Panc1 (cell line): Measurements from ENCODE around the gene FGF9. TPM values are rescaled to one million over a fixed set of nuclear protein-coding genes. Genes with fewer than 3 reads are reported as not detected.

Source experiments
- ATAC-seq: fragments of 200-7000 bp; cut with Tn5 transposase; 2 replicates; pipeline ENCODE4 v1.9.1; 2020; ENCODE audit warnings: mild to moderate bottlenecking, moderate library complexity
- BruUV-seq: library from RNA; stranded (reverse); fragments of 400-500 nt; replicated peaks from 2 replicates; lab custom pipeline; 2021; lab: Mats Ljungman, UMichigan
- CTCF ChIA-PET: fragments of 300-600 bp; sonication (Branson Sonifier 250); formaldehyde crosslinking; loops from one replicate; lab custom pipeline; 2022; ENCODE audit warnings: antibody characterized with exemption; lab: Charles Lee
- POLR2A ChIA-PET: fragments of 300-600 bp; sonication (Branson Sonifier 250); formaldehyde crosslinking; loops from one replicate; lab custom pipeline; 2022; ENCODE audit warnings: antibody characterized with exemption; lab: Charles Lee
- DNase-seq: peaks from one replicate; pipeline ENCODE4 v3.0.0-alpha.2; 2010; ENCODE audit warnings: low read depth, low spot score
- H3K27ac ChIP-seq: 2 replicates; pipeline ENCODE4 v1.5.1; 2011; ENCODE audit warnings: mild to moderate bottlenecking, low read length, inconsistent platforms
- H3K27me3 ChIP-seq: fragments of 200-500 bp; sonication (Bioruptor generic); 2 replicates; pipeline ENCODE4 v1.6.0; 2014; ENCODE audit warnings: low read length, inconsistent platforms; ENCODE audit not compliant: control insufficient read depth, insufficient read depth
- H3K36me3 ChIP-seq: fragments of 200-500 bp; sonication (Bioruptor generic); 2 replicates; pipeline ENCODE4 v1.5.1; 2014; ENCODE audit warnings: inconsistent platforms, mild to moderate bottlenecking, low read length, moderate library complexity; ENCODE audit not compliant: control insufficient read depth, insufficient read depth
- H3K4me1 ChIP-seq: 2 replicates; pipeline ENCODE4 v1.5.1; 2011; ENCODE audit warnings: inconsistent platforms, mild to moderate bottlenecking, low read length, moderate library complexity; ENCODE audit not compliant: control insufficient read depth, insufficient read depth
- H3K4me3 ChIP-seq, 2 experiments: 2 replicates each; pipeline ENCODE4 v1.5.1; 2011 to 2012; ENCODE audit warnings: low read depth in 2 of 2, low read length in 2 of 2, mild to moderate bottlenecking in 2 of 2, inconsistent platforms in 1 of 2, moderate library complexity in 1 of 2
- H3K9me3 ChIP-seq: fragments of 200-500 bp; sonication (Bioruptor generic); 2 replicates; pipeline ENCODE4 v1.5.1; 2014; ENCODE audit warnings: low read depth, mild to moderate bottlenecking, inconsistent platforms, low read length, moderate library complexity; ENCODE audit not compliant: control insufficient read depth, insufficient read depth
- POLR2AphosphoS5 ChIP-seq: IDR thresholded peaks from 2 replicates; pipeline ENCODE4 v1.6.1; 2012; ENCODE audit warnings: mild to moderate bottlenecking, low read depth, low read length, moderate library complexity
- SIN3A ChIP-seq: IDR thresholded peaks from 2 replicates; pipeline ENCODE4 v1.6.1; 2012; ENCODE audit warnings: low read depth, mild to moderate bottlenecking, low read length, moderate library complexity, borderline replicate concordance; ENCODE audit not compliant: insufficient read depth
- TCF7L2 ChIP-seq: IDR thresholded peaks from 2 replicates; pipeline ENCODE4 v1.6.1; 2011; ENCODE audit warnings: mild to moderate bottlenecking, low read depth, low read length, inconsistent platforms
- in situ Hi-C: cut with HindIII; loops from 2 replicates; pipeline ENCODE4 v1.10.0; 2016; ENCODE audit warnings: low sequenced_read_pairs, low pct_unique_long_range_greater_than_20kb
- intact Hi-C: fragments of 100-400 bp; cut with micrococcal nuclease; formaldehyde crosslinking; loops from one replicate; pipeline ENCODE4 v1.10.0; 2022; ENCODE audit not compliant: unreplicated experiment
- total RNA-seq: library from RNA; stranded (reverse); gene quantifications from one replicate; pipeline ENCODE4 v1.2.1, GENCODE V29; 2021; ENCODE audit not compliant: unreplicated experiment
- TF ChIP-seq, protein P1 (sequence below), 2 experiments: IDR thresholded peaks; 2 replicates each; pipeline ENCODE4 v1.6.1; 2011 to 2012; ENCODE audit warnings: low read depth in 2 of 2, control low read depth in 1 of 2, low read length in 1 of 2, mild to moderate bottlenecking in 1 of 2, moderate library complexity in 1 of 2; ENCODE audit not compliant: insufficient read depth in 1 of 2
- TF ChIP-seq, protein P2 (sequence below): fragments of 450-650 bp; IDR thresholded peaks from 2 replicates; pipeline ENCODE4 v1.5.1; 2017; ENCODE audit warnings: mild to moderate bottlenecking

FGF9 gene
- total RNA-seq, 1 experiment from 2014 or later: not detected

DNA sequence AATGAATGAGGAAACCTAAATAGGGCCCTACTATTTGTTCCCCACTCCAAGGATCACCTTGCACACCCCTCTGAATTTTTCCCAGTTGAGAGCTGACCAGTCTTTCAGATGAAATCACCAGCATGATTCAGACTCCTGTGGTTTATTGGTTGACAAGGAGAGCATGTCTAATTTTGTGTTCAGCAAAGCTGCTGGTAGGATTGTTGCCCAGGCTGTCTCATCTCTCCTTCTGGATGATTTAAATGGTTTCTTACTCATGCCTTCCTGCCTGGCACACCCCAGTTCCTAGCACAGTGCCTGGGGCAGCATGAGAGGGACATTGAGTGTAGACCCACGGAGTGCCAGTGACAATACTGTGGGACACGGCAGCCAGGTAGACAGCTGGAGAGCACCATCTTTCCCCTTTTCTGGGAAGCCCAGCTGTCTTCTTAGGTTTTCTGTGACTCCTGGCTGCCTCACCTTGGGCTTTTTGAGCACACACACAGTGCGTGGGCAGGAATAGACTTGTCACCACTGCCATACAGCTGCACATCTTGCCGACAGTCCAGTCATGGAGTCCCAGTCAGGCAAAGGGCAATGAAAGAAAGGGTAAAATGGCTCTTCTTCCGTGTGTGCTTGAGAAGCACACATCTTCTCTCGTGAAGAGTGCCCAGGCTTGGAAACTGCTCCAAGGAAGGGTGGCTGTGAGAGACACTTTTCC, 12.3 kb downstream of the FGF9 start:
- TF ChIP-seq POLR2AphosphoS5 (no peak), TCF7L2 (no peak), SIN3A (no peak)
- TF ChIP-seq, protein P1, sequence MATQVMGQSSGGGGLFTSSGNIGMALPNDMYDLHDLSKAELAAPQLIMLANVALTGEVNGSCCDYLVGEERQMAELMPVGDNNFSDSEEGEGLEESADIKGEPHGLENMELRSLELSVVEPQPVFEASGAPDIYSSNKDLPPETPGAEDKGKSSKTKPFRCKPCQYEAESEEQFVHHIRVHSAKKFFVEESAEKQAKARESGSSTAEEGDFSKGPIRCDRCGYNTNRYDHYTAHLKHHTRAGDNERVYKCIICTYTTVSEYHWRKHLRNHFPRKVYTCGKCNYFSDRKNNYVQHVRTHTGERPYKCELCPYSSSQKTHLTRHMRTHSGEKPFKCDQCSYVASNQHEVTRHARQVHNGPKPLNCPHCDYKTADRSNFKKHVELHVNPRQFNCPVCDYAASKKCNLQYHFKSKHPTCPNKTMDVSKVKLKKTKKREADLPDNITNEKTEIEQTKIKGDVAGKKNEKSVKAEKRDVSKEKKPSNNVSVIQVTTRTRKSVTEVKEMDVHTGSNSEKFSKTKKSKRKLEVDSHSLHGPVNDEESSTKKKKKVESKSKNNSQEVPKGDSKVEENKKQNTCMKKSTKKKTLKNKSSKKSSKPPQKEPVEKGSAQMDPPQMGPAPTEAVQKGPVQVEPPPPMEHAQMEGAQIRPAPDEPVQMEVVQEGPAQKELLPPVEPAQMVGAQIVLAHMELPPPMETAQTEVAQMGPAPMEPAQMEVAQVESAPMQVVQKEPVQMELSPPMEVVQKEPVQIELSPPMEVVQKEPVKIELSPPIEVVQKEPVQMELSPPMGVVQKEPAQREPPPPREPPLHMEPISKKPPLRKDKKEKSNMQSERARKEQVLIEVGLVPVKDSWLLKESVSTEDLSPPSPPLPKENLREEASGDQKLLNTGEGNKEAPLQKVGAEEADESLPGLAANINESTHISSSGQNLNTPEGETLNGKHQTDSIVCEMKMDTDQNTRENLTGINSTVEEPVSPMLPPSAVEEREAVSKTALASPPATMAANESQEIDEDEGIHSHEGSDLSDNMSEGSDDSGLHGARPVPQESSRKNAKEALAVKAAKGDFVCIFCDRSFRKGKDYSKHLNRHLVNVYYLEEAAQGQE (IDR thresholded peaks at IDR 0.05; ENCODE audit: insufficient read depth in 1 of 2, low read depth in 2 of 2, low read length in 1 of 2): no peak
- TF ChIP-seq, protein P2, sequence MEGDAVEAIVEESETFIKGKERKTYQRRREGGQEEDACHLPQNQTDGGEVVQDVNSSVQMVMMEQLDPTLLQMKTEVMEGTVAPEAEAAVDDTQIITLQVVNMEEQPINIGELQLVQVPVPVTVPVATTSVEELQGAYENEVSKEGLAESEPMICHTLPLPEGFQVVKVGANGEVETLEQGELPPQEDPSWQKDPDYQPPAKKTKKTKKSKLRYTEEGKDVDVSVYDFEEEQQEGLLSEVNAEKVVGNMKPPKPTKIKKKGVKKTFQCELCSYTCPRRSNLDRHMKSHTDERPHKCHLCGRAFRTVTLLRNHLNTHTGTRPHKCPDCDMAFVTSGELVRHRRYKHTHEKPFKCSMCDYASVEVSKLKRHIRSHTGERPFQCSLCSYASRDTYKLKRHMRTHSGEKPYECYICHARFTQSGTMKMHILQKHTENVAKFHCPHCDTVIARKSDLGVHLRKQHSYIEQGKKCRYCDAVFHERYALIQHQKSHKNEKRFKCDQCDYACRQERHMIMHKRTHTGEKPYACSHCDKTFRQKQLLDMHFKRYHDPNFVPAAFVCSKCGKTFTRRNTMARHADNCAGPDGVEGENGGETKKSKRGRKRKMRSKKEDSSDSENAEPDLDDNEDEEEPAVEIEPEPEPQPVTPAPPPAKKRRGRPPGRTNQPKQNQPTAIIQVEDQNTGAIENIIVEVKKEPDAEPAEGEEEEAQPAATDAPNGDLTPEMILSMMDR: no peak
- Histone ChIP-seq H3K27ac (no peak overlapping the region), H3K4me3 (no peak overlapping the region), H3K9me3 (no peaks in the 10 kb centered on the region), H3K27me3 (peaks cover 6% of the 10 kb centered on the region), H3K4me1 (no peaks in the 10 kb centered on the region), H3K36me3 (no peaks in the 10 kb centered on the region)
- CTCF ChIA-PET: no interaction called here
- POLR2A ChIA-PET: no interaction called here
- in situ Hi-C loops: no loop called here
- no TSS peak for BruUV-seq
- intact Hi-C loops: no loop called here
- ATAC-seq (no peak), DNase-seq (no peak)

DNA sequence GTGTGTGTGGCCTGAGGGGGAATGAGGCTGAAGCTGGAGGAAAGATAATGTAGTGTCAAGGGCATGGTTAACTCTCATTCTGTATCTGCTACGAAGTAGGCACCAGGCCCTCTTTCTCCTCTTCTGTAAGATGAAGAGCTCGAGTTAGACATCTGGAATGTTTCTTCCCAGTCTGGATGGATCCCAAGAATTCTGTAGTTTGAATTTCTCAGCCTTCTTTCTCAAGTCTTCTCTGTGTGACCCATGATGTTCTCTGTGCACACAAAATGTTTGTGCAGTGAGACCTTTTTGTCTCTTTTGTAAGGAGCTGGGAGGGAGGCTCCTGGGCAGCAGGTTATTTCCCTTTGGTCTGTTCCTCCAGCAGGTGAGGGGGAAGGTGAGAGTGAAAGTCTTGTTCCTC, 13.7 kb downstream of the FGF9 start:
- DNase-seq (no peak), ATAC-seq (no peak)
- ChIA-PET CTCF (no interaction called here), POLR2A (no interaction called here)
- H3K27ac ChIP-seq: no peak overlapping the region
- H3K36me3 ChIP-seq: no peaks in the 10 kb centered on the region
- TF ChIP-seq SIN3A: no peak
- no peak for TF ChIP-seq POLR2AphosphoS5
- no peak for TF ChIP-seq TCF7L2
- TF ChIP-seq, protein P2: no peak
- TF ChIP-seq, protein P1 (IDR thresholded peaks at IDR 0.05; ENCODE audit: insufficient read depth in 1 of 2, low read depth in 2 of 2, low read length in 1 of 2): no peak
- BruUV-seq: no TSS peak
- H3K9me3 ChIP-seq: no peaks in the 10 kb centered on the region
- intact Hi-C loops: no loop called here
- H3K27me3 ChIP-seq: peaks cover 4% of the 10 kb centered on the region; the same call in 1 of the 2 replicates
- H3K4me3 ChIP-seq: no peak overlapping the region
- in situ Hi-C loops: no loop called here
- no peaks in the 10 kb centered on the region for H3K4me1 ChIP-seq
